OCI-M1 (cell line): Measurements from ENCODE around the gene MEA1.
"Not testable (repeated sequence)": the region's sequence is repeated elsewhere in the genome, so short reads cannot be mapped to it uniquely, and the experiment has no call there.

Source experiments
- DNase-seq: peaks from one replicate; lab custom pipeline; 2025; lab: John Stamatoyannopoulos, UW

The MEA1 gene

GRCh38 chr6:43009124-43009523, 4.6 kb downstream of the MEA1 start:
- peak; percentile 55 for DNase-seq

DNA sequence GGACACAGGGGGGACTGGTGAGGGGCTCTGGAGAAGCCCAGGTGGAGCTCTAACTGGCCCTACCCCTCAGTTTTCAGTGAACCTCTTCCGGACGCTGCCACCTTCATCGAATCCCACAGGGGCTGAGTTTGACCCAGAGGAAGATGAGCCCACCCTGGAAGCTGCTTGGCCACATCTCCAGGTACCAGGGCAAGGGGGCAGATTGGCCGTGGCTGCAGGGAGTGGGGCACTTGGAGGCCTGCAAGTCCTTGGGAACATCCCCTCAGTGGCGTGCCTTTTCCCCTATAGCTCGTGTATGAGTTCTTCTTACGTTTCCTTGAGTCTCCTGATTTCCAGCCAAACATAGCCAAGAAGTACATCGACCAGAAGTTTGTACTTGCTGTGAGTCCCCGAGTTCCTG, 6.6 kb downstream of the MEA1 start:
- no peak for DNase-seq

GRCh38 chr6:43006251-43006650, 7.5 kb downstream of the MEA1 start:
- DNase-seq = no peak

- DNase-seq = no peak
These were observed 7.9 kb downstream of the MEA1 start for GRCh38 chr6:43005844-43006243.

- DNase-seq = no peak
These were observed 11.9 kb downstream of the MEA1 start for GRCh38 chr6:43001843-43002242.

GRCh38 chr6:42998205-42998604, 15.5 kb downstream of the MEA1 start:
- DNase-seq = not testable (repeated sequence)

GRCh38 chr6:42996513-42996912, 17.2 kb downstream of the MEA1 start:
- no peak for DNase-seq

DNA sequence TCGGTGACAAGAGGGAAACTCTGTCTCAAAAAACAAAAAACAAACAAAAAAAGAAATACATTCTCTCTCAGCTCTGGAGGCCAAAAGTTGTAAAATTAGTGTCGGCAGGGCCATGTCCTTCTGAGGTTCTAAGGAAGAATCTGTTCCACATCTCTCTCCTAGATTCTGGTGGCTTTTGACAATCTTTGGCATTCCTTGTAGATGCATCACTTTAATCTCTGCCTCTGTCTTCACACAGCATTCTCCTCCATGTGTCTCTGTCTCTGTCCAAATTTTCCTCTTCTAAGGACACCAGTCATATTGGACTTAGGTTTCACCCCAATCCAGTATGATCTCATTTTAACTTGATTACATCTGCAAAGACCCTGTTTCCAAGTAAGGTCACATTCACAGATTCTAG, 20.3 kb downstream of the MEA1 start:
- DNase-seq = no peak

GRCh38 chr6:42989923-42990322, 23.8 kb downstream of the MEA1 start:
- DNase-seq = no peak

- no peak for DNase-seq
These were observed 25.2 kb downstream of the MEA1 start for GRCh38 chr6:42988486-42989020.

GRCh38 chr6:42987533-42988451, 26.0 kb downstream of the MEA1 start:
- DNase-seq = peak; percentile 66

DNA sequence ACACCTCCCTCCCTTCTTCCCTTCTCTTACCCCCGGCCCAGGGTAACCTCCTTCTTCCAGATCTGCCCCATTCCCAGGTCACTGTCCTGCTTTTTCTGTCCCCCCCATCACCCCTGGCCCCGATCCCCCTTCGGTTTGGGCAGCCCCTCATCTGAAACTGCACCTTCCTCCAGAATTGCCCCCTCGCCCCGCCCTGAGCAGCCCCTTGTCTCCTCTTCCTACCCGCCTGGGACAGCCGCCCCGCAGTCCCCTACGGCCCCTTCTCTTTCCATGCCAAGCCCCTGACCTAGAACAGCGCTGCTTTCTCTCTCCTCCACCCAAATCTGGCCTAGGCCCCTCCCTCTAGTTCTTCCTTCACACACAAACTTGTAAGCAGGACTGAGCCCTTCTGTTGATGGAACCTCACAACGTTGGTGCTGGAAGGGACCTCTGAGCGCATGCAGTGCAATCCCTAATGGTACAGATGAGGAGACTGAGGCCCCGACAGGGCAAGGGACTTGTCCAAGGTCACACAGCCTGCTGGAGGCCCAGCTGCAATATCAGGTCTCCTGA, 28.7 kb downstream of the MEA1 start:
- peak; percentile 51 for DNase-seq

- DNase-seq = peak; percentile 100
These were observed 29.5 kb downstream of the MEA1 start, which contains the start of gene PPP2R5D for GRCh38 chr6:42984001-42984923. PPP2R5D (plus strand) TSS chr6:42984570; CDS start chr6:42984678, 108 bp downstream.

- no peak for DNase-seq
These were observed 31.9 kb downstream of the MEA1 start for GRCh38 chr6:42981836-42982235.

- DNase-seq = no peak
These were observed 34.1 kb downstream of the MEA1 start for GRCh38 chr6:42979523-42980177.

DNA sequence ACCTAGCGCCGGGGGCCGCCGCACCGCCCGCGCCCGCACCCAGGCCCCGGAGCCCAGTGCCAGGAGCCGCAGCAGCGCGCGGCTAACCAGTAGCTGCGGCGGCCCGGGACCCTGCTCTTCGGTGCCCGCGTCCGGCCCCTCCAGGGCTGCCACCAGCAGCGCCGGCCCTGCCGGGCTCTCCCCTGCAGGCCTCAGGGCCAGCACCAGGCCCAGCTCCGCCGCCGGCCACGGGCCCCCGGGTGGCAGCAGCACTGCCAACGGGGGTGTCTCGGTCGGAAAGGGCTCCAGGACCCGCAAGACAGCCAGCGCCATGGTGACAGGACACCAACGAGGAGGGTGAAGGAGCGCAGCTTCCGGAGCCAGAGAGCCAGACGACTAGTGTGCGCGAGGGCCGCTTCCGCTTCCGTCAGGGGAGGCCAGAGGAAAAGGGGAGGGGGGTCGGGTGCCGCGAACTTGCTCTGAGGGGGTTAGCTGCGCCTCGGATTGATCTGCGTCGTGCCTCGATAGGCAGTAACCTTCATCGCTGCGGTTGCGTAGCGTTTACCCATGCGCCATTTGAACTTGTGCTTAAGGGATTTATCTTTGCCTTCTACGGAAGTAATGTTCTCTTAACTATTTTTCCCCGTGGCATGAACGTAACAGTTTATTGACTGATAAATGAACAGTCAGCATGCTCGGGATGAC, 34.8 kb downstream of the MEA1 start, which contains the start of gene PEX6:
TSS of gene PEX6 (minus strand) at position 343 of the 684 bp plus-strand sequence. CDS start at position 312, 31 bp downstream.
- DNase-seq = peak; percentile 96

DNA sequence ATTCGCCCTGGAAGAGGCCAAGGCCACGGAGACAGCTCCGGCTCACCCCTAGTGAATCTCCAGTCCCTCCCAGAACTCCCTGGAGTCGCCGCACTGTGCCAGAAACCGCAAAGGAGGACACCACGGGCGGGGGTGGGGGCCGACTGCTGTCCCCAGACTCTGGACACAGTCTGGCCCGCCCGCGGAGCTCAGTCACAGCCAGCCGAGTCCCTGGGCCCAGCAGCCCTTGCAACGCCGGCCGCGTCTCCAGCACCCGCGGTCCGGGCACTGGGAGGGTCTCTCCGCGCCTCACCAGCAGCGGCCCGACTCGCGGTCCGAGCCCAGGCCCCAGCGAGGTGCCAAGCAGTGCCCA, 35.3 kb downstream of the MEA1 start:
- peak; percentile 44 for DNase-seq

DNA sequence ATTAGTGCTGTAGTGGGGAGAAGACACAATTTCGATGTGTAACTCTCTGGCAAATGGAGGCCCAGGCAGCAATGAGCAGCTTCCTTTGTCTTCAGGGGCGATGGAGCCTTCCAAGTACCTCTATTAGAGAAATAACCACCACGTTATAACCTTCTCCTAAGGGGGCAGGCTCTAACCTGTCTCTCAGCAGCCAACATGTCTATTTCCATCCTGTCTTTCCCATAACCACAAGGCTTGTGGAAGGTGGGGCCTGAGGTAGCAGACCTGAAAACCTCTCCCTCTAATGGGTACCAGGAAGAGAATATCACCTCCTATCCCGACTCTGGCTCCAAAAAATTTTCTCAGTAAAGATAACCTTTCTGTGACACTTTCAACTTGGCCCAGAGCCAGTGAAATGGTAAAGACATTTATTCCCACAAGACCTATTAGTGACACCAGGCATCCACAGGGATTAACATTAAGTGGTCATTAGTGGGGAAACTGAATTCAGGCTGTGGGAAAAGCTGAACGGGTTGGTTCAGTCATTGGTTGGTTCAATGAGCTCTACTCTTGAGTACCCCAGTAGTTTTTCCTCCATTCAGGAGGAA, 38.7 kb downstream of the MEA1 start:
- DNase-seq = no peak

GRCh38 chr6:42973926-42974325, 39.8 kb downstream of the MEA1 start:
- DNase-seq = no peak

DNA sequence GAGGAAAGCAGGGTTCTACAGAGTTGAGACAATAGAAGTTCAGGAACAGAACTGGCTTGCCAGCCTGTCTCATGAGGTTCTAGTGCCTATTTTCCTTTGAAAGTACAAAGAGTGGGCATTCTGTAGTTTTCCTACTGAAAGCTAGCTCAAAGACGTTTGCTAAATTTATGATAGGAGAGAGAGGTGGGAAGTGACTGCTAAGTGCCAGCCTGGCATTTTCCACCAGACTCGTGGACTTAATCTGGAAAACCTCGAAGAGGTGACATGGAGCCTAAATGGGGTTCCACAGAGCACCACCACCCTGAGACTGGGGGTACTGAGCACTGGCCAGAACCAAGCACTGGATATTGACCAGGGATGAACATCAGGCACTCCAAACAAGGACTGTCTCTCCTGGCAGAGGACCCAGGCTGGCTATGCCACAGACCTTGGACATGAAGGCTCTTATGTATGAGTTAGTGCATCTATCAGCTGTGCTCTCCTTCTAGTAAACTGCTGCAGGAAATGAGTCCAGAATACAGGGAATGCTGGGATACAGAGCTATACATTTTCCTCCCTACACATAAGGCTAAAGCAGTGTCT, 41.9 kb downstream of the MEA1 start:
- DNase-seq = no peak
